Activated CD4-positive, alpha-beta T cell treated with anti-CD3 and anti-CD28 coated beads, Interleukin-2, amount 50 U/mL, for 48 hours (primary cell): ENCODE data around the gene MSX2.

ENCODE experiments used
- DNase-seq, 2 experiments: peaks; one replicate each; pipeline ENCODE4 v3.0.0-alpha.2; 2020

The MSX2 gene

DNA sequence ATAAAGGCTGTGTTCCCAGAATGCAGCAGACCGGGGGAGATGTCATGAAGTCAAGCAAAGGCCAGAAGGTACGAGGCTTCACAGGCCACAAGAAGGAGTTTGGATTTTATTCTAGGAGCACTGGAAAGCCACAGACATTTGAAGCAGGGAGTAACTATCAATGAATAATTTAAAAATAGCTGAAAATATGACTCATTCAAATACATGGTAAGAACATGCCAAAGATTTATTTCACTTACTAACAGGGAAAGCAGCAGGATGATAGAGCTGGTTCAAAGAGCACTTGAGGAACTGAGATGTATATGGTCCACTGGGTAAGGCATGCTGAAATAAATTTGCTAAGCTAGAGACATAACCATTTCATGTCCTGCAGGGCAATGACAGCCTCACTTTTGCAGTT is 53.2 kb downstream of the MSX2 start:
- no peak for DNase-seq
